Erythroblast (primary cell): Measurements from ENCODE around the gene DOCK3.
"Not testable (repeated sequence)": the region's sequence is repeated elsewhere in the genome, so short reads cannot be mapped to it uniquely, and the experiment has no call there.

Experiments
- DNase-seq, 2 experiments: peaks; one replicate each; lab custom pipeline; 2025; lab: John Stamatoyannopoulos, UW
- GATA1 ChIP-seq: IDR thresholded peaks from 2 replicates; pipeline ENCODE4 v1.6.1; 2011; ENCODE audit warnings: low read depth, mild to moderate bottlenecking, control low read depth, low read length, moderate library complexity
- POLR2A ChIP-seq: IDR thresholded peaks from 2 replicates; pipeline ENCODE4 v1.6.1; 2011; ENCODE audit warnings: mild to moderate bottlenecking, low read length

The DOCK3 gene

GRCh38 chr3:50675179-50676030, 678 bp downstream of the DOCK3 start:
- no peak for TF ChIP-seq GATA1
- no peak for TF ChIP-seq POLR2A
- peak in 1 of 2 experiments; percentile 22 for DNase-seq

- DNase-seq, result no peak
These were observed 1.4 kb downstream of the DOCK3 start for GRCh38 chr3:50676031-50676705.

GRCh38 chr3:50687127-50687751, 12.5 kb downstream of the DOCK3 start:
- no peak for TF ChIP-seq GATA1
- TF ChIP-seq POLR2A, result no peak
- no peak for DNase-seq

More at GRCh38 chr3:50676031-50676705, 1.4 kb downstream of the DOCK3 start:
- TF ChIP-seq GATA1, result no peak
- TF ChIP-seq POLR2A, result no peak

- TF ChIP-seq POLR2A (no peak), GATA1 (no peak)
- no peak for DNase-seq
These were observed 13.2 kb downstream of the DOCK3 start for GRCh38 chr3:50687916-50688315.

GRCh38 chr3:50688602-50689001, 13.9 kb downstream of the DOCK3 start:
- not testable (repeated sequence) for DNase-seq

- no peak for DNase-seq
- no peak for TF ChIP-seq GATA1
- no peak for TF ChIP-seq POLR2A
These were observed 14.8 kb downstream of the DOCK3 start for GRCh38 chr3:50689558-50689957.

- DNase-seq, result no peak
- TF ChIP-seq POLR2A (no peak), GATA1 (no peak)
These were observed 20.3 kb downstream of the DOCK3 start for GRCh38 chr3:50695031-50695430.

- no peak for DNase-seq
- TF ChIP-seq GATA1, result no peak
- TF ChIP-seq POLR2A, result no peak
These were observed 21.5 kb downstream of the DOCK3 start for GRCh38 chr3:50696276-50696675.

- DNase-seq, result no peak
- no peak for TF ChIP-seq GATA1
- no peak for TF ChIP-seq POLR2A
These were observed 23.5 kb downstream of the DOCK3 start for GRCh38 chr3:50698269-50698668.

- TF ChIP-seq POLR2A (no peak), GATA1 (no peak)
- DNase-seq, result no peak
These were observed 33.9 kb downstream of the DOCK3 start for GRCh38 chr3:50708620-50709019.

- no peak for DNase-seq
These were observed 40.2 kb downstream of the DOCK3 start for GRCh38 chr3:50714946-50715345.

GRCh38 chr3:50724831-50725230, 50.1 kb downstream of the DOCK3 start:
- no peak for DNase-seq
- no peak for TF ChIP-seq POLR2A
- no peak for TF ChIP-seq GATA1

More at GRCh38 chr3:50714946-50715345, 40.2 kb downstream of the DOCK3 start:
- TF ChIP-seq POLR2A, result no peak
- TF ChIP-seq GATA1, result no peak

GRCh38 chr3:50734985-50735384, 60.3 kb downstream of the DOCK3 start:
- no peak for DNase-seq
- TF ChIP-seq GATA1, result no peak
- no peak for TF ChIP-seq POLR2A
